ENCODE data around the gene TLNRD1. TPM values are rescaled to one million over a fixed set of nuclear protein-coding genes. Genes with fewer than 3 reads are reported as not detected.
"Not testable (repeated sequence)": the region's sequence is repeated elsewhere in the genome, so short reads cannot be mapped to it uniquely, and the experiment has no call there.

The TLNRD1 gene
- polyA plus RNA-seq, result 1 to 10 TPM; 2.6 to 5.4 (median 3.4) TPM

- peaks cover 0 to 9% (median 5%) of the 10 kb centered on the region in 3 donors for H3K36me3 Mint-ChIP-seq
- H3K27ac Mint-ChIP-seq, result peak within 1 kb of the TSS; percentile 93 to 99 (median 99)
- peaks cover 0 to 2% (median 0%) of the 10 kb centered on the region in 6 donors for H3K9me3 Mint-ChIP-seq
- DNase-seq, result peak; percentile 87 to 89 (median 88)
- peak within 1 kb of the TSS; percentile 92 to 98 (median 97) for H3K4me3 Mint-ChIP-seq
- peaks cover 36 to 47% of the 10 kb centered on the region in 2 donors for H3K4me1 Mint-ChIP-seq
- H3K27me3 Mint-ChIP-seq (ENCODE audit: low read depth in 3 of 3), result peaks cover 9 to 13% (median 10%) of the 10 kb centered on the region in 3 donors
Measured at GRCh38 chr15:81000624-81001151, at the start of gene TLNRD1. TLNRD1 (plus strand) TSS chr15:81000923; CDS start chr15:81002272, 1,349 bp downstream.

DNA sequence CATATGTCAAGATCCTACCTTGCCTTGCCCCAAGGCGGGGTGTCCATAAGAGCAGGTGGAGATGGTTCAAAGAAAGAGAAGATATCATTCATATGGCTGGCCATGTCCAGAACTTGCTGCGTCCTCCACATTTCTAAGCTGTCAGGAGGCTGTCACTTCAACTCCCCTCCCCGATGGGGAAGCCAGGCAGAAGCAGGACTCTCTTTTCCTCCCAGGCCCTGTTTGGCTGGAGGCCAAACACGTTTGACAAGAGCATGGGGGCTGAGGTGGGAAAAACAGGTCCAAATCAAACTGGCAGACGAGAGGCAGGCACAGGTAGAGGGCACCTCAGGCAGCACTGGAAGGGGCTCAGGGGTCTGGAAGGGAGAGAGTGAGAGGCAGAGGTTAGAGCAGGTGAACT is 48.8 kb upstream of the TLNRD1 start:
- H3K4me1 Mint-ChIP-seq, result peaks cover 2 to 11% of the 10 kb centered on the region in 2 donors
- H3K9me3 Mint-ChIP-seq, result no peaks in the 10 kb centered on the region
- H3K4me3 Mint-ChIP-seq, result no peak overlapping the region
- H3K27me3 Mint-ChIP-seq (ENCODE audit: low read depth in 3 of 3), result peaks cover 0 to 2% (median 1%) of the 10 kb centered on the region in 3 donors
- no peak for DNase-seq
- peak overlapping the region in 2 of 6 donors; percentile 48 to 60 for H3K27ac Mint-ChIP-seq
- H3K36me3 Mint-ChIP-seq, result peaks cover 28 to 41% (median 35%) of the 10 kb centered on the region in 3 donors

DNA sequence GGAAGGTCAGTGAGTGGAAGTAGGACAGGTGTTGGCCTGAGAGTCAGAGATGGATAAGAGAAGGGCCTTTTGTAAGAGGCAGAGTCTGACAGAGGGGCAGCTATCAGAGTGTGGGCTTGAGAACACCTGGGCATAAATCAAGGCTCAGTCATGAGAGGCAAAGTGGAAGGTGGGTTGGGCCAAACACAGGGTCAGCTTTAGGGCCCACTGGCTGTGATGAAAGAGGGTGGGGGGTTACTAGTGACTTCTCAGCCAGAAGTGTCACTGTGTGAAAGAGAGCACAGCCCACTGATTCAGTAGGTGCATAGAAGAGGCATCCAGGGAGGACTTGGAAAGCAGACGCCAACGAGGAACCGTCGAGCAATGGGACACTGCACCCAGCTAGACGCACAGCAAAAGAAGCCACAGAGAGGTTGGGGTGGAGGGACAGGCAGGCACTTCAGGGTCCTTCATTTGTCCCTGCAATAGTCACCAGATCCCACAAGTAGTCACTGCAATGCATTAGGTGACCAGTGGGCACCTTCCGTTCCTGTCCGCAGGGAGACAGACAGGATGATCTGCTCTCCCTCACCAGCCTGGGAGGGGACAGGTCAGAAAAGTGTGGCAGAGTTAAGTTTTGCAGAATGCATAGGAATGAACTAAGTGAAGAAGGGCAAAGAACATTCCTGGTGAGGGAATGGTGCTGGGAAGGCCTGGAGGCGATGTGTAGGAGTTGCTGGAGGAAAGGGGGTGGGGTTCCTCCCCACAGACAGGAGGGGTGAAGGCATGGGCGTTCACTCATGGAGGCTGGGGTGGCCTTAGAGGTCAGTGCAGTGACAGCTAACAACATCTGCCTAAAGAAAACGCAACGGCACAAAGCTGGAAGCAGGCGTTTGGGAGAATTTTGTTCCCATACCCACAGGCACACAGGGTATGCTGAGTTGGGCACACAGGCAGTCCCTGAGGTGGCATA is 47.4 kb upstream of the TLNRD1 start:
- no peak for DNase-seq
- Mint-ChIP-seq H3K4me1 (peaks cover 2 to 13% of the 10 kb centered on the region in 2 donors), H3K9me3 (no peaks in the 10 kb centered on the region), H3K36me3 (peaks cover 21 to 34% (median 32%) of the 10 kb centered on the region in 3 donors), H3K4me3 (no peak overlapping the region), H3K27me3 (ENCODE audit: low read depth in 3 of 3) (peaks cover 0 to 2% (median 1%) of the 10 kb centered on the region in 3 donors), H3K27ac (peak overlapping the region in 1 of 6 donors; percentile 12)

DNA sequence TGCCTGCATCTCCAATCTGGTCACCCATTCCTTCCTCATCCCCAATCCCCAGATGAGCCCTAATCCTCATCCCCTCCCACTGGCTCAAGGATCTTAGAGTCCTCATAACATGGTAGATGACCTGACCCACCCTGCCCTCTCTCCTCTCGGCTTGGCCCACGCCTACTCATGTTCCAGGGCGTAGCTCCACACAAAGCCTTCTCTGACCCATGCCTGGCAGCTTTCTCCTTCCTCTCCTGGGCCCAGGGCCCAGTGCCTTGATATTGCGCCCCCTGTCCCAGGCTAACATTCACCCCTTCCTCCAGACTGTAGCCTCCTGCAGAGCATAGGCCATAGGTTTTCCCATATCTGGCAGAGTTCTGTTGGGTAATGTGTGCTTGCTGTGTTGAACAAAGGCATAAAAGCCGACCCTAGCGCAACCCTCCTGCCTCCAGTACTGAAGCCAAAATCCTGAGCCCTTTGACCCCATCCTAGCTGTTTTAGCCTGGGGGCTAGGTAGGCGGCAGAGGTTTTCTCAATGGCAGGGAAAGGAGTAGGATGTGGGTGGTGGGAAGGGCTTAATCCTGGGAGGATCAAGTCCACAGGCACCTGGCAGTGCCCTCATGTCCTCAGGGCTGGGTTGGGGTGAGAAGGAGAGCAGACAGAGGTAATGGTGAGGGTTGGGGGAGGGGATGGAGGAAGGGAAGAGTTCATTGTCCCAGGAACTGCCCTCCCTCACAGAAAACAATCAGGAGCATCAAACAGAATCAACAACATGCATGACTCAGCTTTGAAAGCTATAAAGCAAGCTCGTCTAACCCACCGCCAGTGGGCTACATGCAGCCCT is 46.6 kb upstream of the TLNRD1 start:
- peak overlapping the region in 1 of 6 donors; percentile 12 for H3K27ac Mint-ChIP-seq
- peaks cover 25 to 35% (median 35%) of the 10 kb centered on the region in 3 donors for H3K36me3 Mint-ChIP-seq

GRCh38 chr15:80955571-80956452 is 44.9 kb upstream of the TLNRD1 start:
- peak in 1 of 3 donors; percentile 3 for DNase-seq
- H3K27me3 Mint-ChIP-seq (ENCODE audit: low read depth in 3 of 3); H3K9me3 Mint-ChIP-seq; H3K27ac Mint-ChIP-seq; H3K4me3 Mint-ChIP-seq: not testable (repeated sequence)
- Mint-ChIP-seq H3K4me1 (peaks cover 2 to 13% of the 10 kb centered on the region in 2 donors), H3K36me3 (peaks cover 25 to 28% (median 27%) of the 10 kb centered on the region in 3 donors)

More for the DNA sequence above, 46.6 kb upstream of the TLNRD1 start:
- no peak for DNase-seq
- peaks cover 2 to 13% of the 10 kb centered on the region in 2 donors for H3K4me1 Mint-ChIP-seq
- H3K4me3 Mint-ChIP-seq, result no peak overlapping the region
- peaks cover 0 to 2% (median 1%) of the 10 kb centered on the region in 3 donors for H3K27me3 Mint-ChIP-seq (ENCODE audit: low read depth in 3 of 3)
- no peaks in the 10 kb centered on the region for H3K9me3 Mint-ChIP-seq

DNA sequence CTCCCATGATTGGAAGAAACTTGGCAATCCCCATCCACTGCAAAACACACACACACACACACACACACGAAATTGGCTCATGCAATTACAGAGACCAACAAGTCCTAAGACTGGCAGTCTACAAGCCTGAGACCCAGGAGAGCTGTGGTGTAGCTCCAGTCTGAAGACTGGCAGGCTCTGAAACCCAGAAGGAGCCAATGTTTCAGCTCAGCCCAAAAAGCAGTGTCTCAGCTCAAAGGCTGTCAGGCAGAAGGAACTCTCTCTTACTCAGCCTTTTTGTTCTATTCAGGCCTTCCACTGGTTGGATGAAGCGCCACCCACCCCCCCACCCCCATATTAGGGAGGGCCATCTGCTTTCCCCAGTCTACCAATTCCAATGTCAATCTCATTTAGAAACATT is 43.2 kb upstream of the TLNRD1 start:
- Mint-ChIP-seq H3K27me3 (ENCODE audit: low read depth in 3 of 3) (peaks cover 0 to 2% (median 0%) of the 10 kb centered on the region in 3 donors), H3K27ac (no peak overlapping the region), H3K4me3 (no peak overlapping the region), H3K9me3 (no peaks in the 10 kb centered on the region), H3K4me1 (peaks cover 5 to 26% of the 10 kb centered on the region in 2 donors), H3K36me3 (peaks cover 17 to 30% (median 19%) of the 10 kb centered on the region in 3 donors)
- DNase-seq, result no peak

DNA sequence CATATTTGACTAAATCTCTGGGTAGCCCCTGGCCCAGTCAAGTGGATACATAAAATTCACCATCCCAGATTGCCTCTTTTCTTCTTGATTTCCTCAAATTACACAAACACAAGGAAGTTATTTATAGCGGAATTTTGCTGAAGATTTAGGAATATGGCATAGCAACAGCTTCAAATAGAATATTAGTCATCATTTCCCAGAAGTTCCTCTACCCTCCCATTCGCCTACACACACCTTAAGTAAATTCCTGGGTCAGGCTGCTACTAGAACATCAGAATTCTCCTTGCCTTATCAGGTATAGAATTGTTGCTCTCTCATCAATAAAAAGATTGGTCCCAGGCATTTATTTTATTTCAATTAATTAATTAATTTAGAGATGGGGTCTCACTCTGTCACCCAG is 42.7 kb upstream of the TLNRD1 start:
- Mint-ChIP-seq H3K27ac (no peak overlapping the region), H3K4me3 (no peak overlapping the region), H3K9me3 (peaks cover 0 to 2% (median 0%) of the 10 kb centered on the region in 6 donors), H3K27me3 (ENCODE audit: low read depth in 3 of 3) (peaks cover 0 to 2% (median 0%) of the 10 kb centered on the region in 3 donors), H3K36me3 (peaks cover 17 to 26% (median 18%) of the 10 kb centered on the region in 3 donors), H3K4me1 (peaks cover 9 to 30% of the 10 kb centered on the region in 2 donors)
- DNase-seq, result no peak

DNA sequence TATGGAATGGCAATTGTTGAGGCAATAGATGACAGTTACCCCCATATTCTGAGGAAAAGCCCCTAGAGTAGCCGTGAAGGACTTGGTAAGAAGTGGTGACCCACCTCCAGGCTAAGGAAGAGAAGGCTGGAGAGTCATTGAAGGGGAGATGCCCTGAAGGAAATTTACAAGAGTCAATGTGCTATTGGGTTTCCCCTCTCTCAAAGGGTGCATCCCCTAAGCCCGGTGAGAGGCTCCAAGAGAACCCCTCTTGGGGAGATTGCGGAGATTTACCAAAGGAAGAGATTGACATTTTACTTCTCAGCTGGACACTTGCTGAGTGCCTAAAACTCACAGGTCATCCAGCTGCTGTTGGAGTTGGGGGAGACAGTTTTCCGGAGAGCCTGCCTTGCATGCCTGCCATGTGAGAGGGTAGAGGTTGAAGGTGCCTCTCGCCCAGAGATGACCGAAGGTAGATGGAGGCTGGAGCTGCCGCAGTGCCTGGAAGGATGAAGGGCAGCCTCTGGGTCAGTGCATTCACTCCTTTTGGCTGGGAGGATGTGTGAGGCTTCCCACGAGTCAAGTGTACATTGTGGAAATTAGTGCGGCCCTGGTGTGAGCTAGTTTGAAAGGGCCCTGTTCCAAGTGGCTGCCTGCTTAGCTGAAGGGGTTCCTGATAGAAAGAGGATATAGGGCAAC is 41.8 kb upstream of the TLNRD1 start:
- Mint-ChIP-seq H3K4me3 (no peak overlapping the region), H3K36me3 (peaks cover 18 to 28% (median 19%) of the 10 kb centered on the region in 3 donors), H3K27me3 (ENCODE audit: low read depth in 3 of 3) (peaks cover 0 to 2% (median 0%) of the 10 kb centered on the region in 3 donors), H3K27ac (peak overlapping the region in 1 of 6 donors; percentile 32), H3K4me1 (peaks cover 9 to 31% of the 10 kb centered on the region in 2 donors), H3K9me3 (peaks cover 0 to 2% (median 0%) of the 10 kb centered on the region in 6 donors)
- no peak for DNase-seq

- DNase-seq; H3K27ac Mint-ChIP-seq; H3K4me3 Mint-ChIP-seq; H3K27me3 Mint-ChIP-seq (ENCODE audit: low read depth in 3 of 3); H3K9me3 Mint-ChIP-seq: not testable (repeated sequence)
- H3K4me1 Mint-ChIP-seq, result peaks cover 10 to 24% of the 10 kb centered on the region in 2 donors
- H3K36me3 Mint-ChIP-seq, result peaks cover 6 to 30% (median 22%) of the 10 kb centered on the region in 3 donors
Measured at GRCh38 chr15:80965454-80965853, 35.3 kb upstream of the TLNRD1 start.

- H3K36me3 Mint-ChIP-seq, result peaks cover 0 to 29% (median 22%) of the 10 kb centered on the region in 3 donors
Measured at GRCh38 chr15:80966431-80967197, 34.1 kb upstream of the TLNRD1 start.

DNA sequence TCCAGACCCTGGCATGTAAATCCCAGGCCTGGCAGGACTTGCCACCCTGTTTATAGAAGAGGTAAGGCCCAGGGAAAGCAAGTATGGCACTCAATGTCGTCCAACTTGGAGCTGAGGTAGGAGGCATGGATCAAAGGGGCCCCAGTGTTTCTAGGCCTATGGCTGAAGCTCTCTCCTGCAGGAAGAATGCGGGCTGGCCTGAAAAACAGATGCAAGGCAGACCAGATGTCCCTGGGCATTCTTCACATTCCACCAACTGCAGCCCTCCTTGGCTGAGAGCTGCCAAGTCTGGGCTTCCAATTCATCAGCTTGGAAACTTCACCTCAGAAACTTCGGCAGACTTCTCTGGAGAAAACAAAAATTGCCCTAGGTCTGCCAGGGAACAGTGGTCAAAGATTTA is 33.3 kb upstream of the TLNRD1 start:
- H3K4me1 Mint-ChIP-seq, result peaks cover 7 to 12% of the 10 kb centered on the region in 2 donors
- H3K4me3 Mint-ChIP-seq, result no peak overlapping the region
- no peak for DNase-seq
- H3K9me3 Mint-ChIP-seq, result peaks cover 0 to 2% (median 0%) of the 10 kb centered on the region in 6 donors
- H3K27me3 Mint-ChIP-seq (ENCODE audit: low read depth in 3 of 3), result no peaks in the 10 kb centered on the region
- peaks cover 0 to 28% (median 21%) of the 10 kb centered on the region in 3 donors for H3K36me3 Mint-ChIP-seq
- H3K27ac Mint-ChIP-seq, result no peak overlapping the region

More at GRCh38 chr15:80966431-80967197, 34.1 kb upstream of the TLNRD1 start:
- H3K27me3 Mint-ChIP-seq (ENCODE audit: low read depth in 3 of 3), result no peaks in the 10 kb centered on the region
- peak overlapping the region in 2 of 6 donors; percentile 32 to 45 for H3K27ac Mint-ChIP-seq
- peaks cover 10 to 21% of the 10 kb centered on the region in 2 donors for H3K4me1 Mint-ChIP-seq
- no peak overlapping the region for H3K4me3 Mint-ChIP-seq
- no peak for DNase-seq
- peaks cover 0 to 2% (median 0%) of the 10 kb centered on the region in 6 donors for H3K9me3 Mint-ChIP-seq

All from immature natural killer cell (primary cell).